CD4-positive, alpha-beta T cell (primary cell): ENCODE results near the gene MAD2L1. TPM values are rescaled to one million over a fixed set of nuclear protein-coding genes. Genes with fewer than 3 reads are reported as not detected.

Source experiments
- ATAC-seq: fragments of 200-7000 bp; cut with Tn5 transposase; one replicate; pipeline ENCODE4 v1.10.0; 2022; ENCODE audit warnings: mild to moderate bottlenecking; ENCODE audit not compliant: poor library complexity
- CTCF ChIA-PET: fragments of 350-600 bp; sonication (Branson Sonifier 250); formaldehyde crosslinking; loops from one replicate; lab custom pipeline; 2021; ENCODE audit warnings: antibody characterized with exemption, inconsistent platforms; lab: Charles Lee
- POLR2A ChIA-PET: fragments of 350-600 bp; sonication (Branson Sonifier 250); formaldehyde crosslinking; loops from one replicate; lab custom pipeline; 2021; ENCODE audit warnings: antibody characterized with exemption, inconsistent platforms; lab: Charles Lee
- DNase-seq, 14 experiments: peaks; one replicate each; pipeline ENCODE4 v3.0.0-alpha.2; 2013 to 2020; ENCODE audit warnings: mixed read lengths in 2 of 14
- H3K27ac ChIP-seq, 2 donors: one replicate each; pipeline versions ENCODE4 v1.5.1 to v1.7.0; 2013; ENCODE audit warnings: low read length in 2 of 2, low read depth in 1 of 2, mild to moderate bottlenecking in 1 of 2
- H3K27me3 ChIP-seq, 2 experiments: 1 replicate in 1 of 2; 2 replicates in 1 of 2; pipeline versions ENCODE4 v1.6.1 to v1.7.0; 2013; ENCODE audit warnings: low read length in 2 of 2, control low read depth in 1 of 2, mild to moderate bottlenecking in 1 of 2, moderate library complexity in 1 of 2; ENCODE audit not compliant: insufficient read depth in 2 of 2, control insufficient read depth in 1 of 2
- H3K36me3 ChIP-seq: one replicate; pipeline ENCODE4 v1.6.1; 2013; ENCODE audit warnings: low read length, control low read depth; ENCODE audit not compliant: insufficient read depth
- H3K4me1 ChIP-seq: one replicate; pipeline ENCODE4 v1.6.1; 2013; ENCODE audit warnings: low read length, control low read depth; ENCODE audit not compliant: insufficient read depth
- H3K4me3 ChIP-seq: one replicate; pipeline ENCODE4 v1.5.1; 2013; ENCODE audit warnings: mild to moderate bottlenecking, low read length, moderate library complexity
- H3K9me3 ChIP-seq, 2 experiments: 1 replicate in 1 of 2; 2 replicates in 1 of 2; pipeline versions ENCODE4 v1.6.1 to v1.7.0; 2013; ENCODE audit warnings: low read length in 2 of 2, mild to moderate bottlenecking in 2 of 2, control low read depth in 1 of 2, moderate library complexity in 1 of 2; ENCODE audit not compliant: control insufficient read depth in 1 of 2, insufficient read depth in 1 of 2
- H3K27ac Mint-ChIP-seq: one replicate; pipeline ENCODE4 v1.8.0; 2020; ENCODE audit warnings: mixed read lengths
- H3K27me3 Mint-ChIP-seq: one replicate; pipeline ENCODE4 v1.8.0; 2021; ENCODE audit warnings: mixed read lengths
- H3K36me3 Mint-ChIP-seq: one replicate; pipeline ENCODE4 v1.8.0; 2021; ENCODE audit warnings: low read depth, mixed read lengths
- H3K4me1 Mint-ChIP-seq: one replicate; pipeline ENCODE4 v1.8.0; 2021; ENCODE audit warnings: low read depth, mixed read lengths
- H3K4me3 Mint-ChIP-seq: one replicate; pipeline ENCODE4 v1.8.0; 2020; ENCODE audit warnings: mild to moderate bottlenecking, mixed read lengths
- H3K9me3 Mint-ChIP-seq: one replicate; pipeline ENCODE4 v1.8.0; 2020; ENCODE audit warnings: mixed read lengths
- intact Hi-C, 2 experiments: fragments of 100-400 bp; cut with DNase I in 1 of 2; cut with micrococcal nuclease in 1 of 2; formaldehyde crosslinking; loops; one replicate each; pipeline versions ENCODE4 v1.15.1 to v1.9.0; 2023 to 2025; cut with DNase I, micrococcal nuclease
- total RNA-seq, 174 experiments: library from RNA in 2 of 174; stranded (reverse) in 2 of 174; gene quantifications; one replicate each; pipeline ENCODE4 v1.2.3 and lab custom pipeline; 2021 to 2026
- TF ChIP-seq, protein P1 (sequence below): fragments of 200-600 bp; IDR thresholded peaks from one replicate; pipeline ENCODE4 v1.8.0; 2022; ENCODE audit warnings: antibody characterized with exemption, mild to moderate bottlenecking

The MAD2L1 gene
- total RNA-seq, 2 experiments from 2014 or later: 4.6 to 5.6 TPM

DNA sequence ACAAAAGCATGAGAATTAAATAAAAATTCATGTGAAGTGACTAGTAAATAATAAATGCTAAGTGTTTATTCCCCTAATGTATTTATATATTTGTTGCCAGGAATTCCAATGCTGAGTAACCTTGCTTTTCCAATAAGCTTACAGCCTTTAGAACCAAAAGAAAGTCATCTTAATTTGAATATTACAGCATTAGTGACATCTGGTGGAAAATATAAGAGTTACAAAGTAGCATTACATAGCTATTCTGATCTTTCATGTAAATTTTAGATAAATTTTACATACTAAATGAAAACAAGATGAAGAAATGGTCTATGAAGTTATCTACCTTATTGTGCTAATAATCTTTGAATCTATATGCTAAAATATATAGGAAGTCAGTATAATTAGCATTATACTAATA is 10.4 kb downstream of the MAD2L1 start:
- TF ChIP-seq, protein P1, sequence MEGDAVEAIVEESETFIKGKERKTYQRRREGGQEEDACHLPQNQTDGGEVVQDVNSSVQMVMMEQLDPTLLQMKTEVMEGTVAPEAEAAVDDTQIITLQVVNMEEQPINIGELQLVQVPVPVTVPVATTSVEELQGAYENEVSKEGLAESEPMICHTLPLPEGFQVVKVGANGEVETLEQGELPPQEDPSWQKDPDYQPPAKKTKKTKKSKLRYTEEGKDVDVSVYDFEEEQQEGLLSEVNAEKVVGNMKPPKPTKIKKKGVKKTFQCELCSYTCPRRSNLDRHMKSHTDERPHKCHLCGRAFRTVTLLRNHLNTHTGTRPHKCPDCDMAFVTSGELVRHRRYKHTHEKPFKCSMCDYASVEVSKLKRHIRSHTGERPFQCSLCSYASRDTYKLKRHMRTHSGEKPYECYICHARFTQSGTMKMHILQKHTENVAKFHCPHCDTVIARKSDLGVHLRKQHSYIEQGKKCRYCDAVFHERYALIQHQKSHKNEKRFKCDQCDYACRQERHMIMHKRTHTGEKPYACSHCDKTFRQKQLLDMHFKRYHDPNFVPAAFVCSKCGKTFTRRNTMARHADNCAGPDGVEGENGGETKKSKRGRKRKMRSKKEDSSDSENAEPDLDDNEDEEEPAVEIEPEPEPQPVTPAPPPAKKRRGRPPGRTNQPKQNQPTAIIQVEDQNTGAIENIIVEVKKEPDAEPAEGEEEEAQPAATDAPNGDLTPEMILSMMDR: no peak
- H3K27ac Mint-ChIP-seq: no peak overlapping the region
- CTCF ChIA-PET: interaction anchor here (1.1 kb wide), 1 partner anchor 10 kb away, joined by 4 read pairs; the partner anchor contains the start of gene MAD2L1
- no peak overlapping the region for H3K27ac ChIP-seq
- intact Hi-C loops: loop anchor here in 1 of 2 experiments (10.0 kb wide), 1 partner anchor 431 kb away; the partner anchor contains the start of gene PDE5A
- POLR2A ChIA-PET: no interaction called here
- peaks cover 24% of the 10 kb centered on the region for H3K36me3 Mint-ChIP-seq
- ATAC-seq: no peak
- no peaks in the 10 kb centered on the region for H3K4me1 ChIP-seq
- H3K9me3 Mint-ChIP-seq: no peaks in the 10 kb centered on the region
- no peaks in the 10 kb centered on the region for H3K27me3 Mint-ChIP-seq
- H3K27me3 ChIP-seq: no peaks in the 10 kb centered on the region
- no peaks in the 10 kb centered on the region for H3K9me3 ChIP-seq
- H3K4me3 Mint-ChIP-seq: no peak overlapping the region
- no peaks in the 10 kb centered on the region for H3K4me1 Mint-ChIP-seq
- no peak for DNase-seq
- no peak overlapping the region for H3K4me3 ChIP-seq
- peaks cover 5% of the 10 kb centered on the region for H3K36me3 ChIP-seq

DNA sequence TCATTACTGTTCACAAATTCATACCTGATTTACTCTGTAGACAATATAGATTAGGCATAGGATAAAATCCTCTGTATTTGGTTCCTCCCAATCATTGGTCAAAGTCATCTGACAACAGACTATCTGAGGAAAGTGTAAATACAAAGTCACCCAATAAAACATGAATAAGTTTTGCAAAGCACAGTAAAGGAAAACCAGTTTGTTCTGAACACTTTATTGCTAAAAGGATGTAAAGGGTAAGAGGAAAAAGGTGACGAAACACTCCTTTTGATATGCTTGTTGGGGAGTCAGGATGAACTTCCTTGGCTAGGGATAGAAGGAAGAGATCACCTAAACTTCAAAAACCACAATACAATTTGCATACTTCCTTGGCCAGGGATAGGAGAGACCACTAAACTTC is 10.9 kb downstream of the MAD2L1 start:
- Mint-ChIP-seq H3K4me3 (no peak overlapping the region), H3K36me3 (peaks cover 24% of the 10 kb centered on the region), H3K27me3 (no peaks in the 10 kb centered on the region), H3K27ac (no peak overlapping the region), H3K9me3 (no peaks in the 10 kb centered on the region), H3K4me1 (no peaks in the 10 kb centered on the region)
- H3K36me3 ChIP-seq: peaks cover 5% of the 10 kb centered on the region
- H3K27ac ChIP-seq: no peak overlapping the region
- CTCF ChIA-PET: interaction anchor here (1.1 kb wide), 1 partner anchor 11 kb away, joined by 4 read pairs; the partner anchor contains the start of gene MAD2L1
- H3K4me1 ChIP-seq: no peaks in the 10 kb centered on the region
- H3K9me3 ChIP-seq: no peaks in the 10 kb centered on the region
- DNase-seq (no peak), ATAC-seq (no peak)
- H3K4me3 ChIP-seq: no peak overlapping the region
- H3K27me3 ChIP-seq: no peaks in the 10 kb centered on the region
- POLR2A ChIA-PET: no interaction called here
- intact Hi-C loops: loop anchor here in 1 of 2 experiments (10.0 kb wide), 1 partner anchor 431 kb away; the partner anchor contains the start of gene PDE5A
- TF ChIP-seq, protein P1: no peak

DNA sequence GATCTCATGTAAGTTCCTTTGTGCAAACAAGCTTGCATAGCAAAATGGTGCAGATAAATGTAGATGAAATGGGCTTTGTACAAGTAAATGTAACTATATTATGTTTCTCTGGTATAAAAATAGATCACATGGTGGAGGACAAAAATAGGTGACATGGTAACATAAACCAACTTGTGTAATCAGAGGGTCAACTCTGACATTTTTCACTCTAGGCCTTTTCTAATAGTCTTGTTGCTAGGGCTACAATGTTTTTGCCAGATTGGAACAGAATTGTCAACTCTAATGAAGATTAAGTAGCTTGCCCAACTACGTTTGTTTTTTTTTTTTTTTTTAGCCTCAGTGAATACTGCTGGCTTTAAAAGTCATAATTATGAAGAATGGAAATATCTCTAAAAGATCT is 11.5 kb downstream of the MAD2L1 start:
- Mint-ChIP-seq H3K9me3 (no peaks in the 10 kb centered on the region), H3K27ac (no peak overlapping the region), H3K27me3 (no peaks in the 10 kb centered on the region), H3K4me1 (no peaks in the 10 kb centered on the region), H3K4me3 (no peak overlapping the region), H3K36me3 (peaks cover 21% of the 10 kb centered on the region)
- DNase-seq (no peak), ATAC-seq (no peak)
- H3K36me3 ChIP-seq: peaks cover 2% of the 10 kb centered on the region
- TF ChIP-seq, protein P1: no peak
- intact Hi-C loops: loop anchor here in 1 of 2 experiments (10.0 kb wide), 1 partner anchor 430 kb away; the partner anchor contains the start of gene PDE5A
- no peak overlapping the region for H3K27ac ChIP-seq
- no peaks in the 10 kb centered on the region for H3K27me3 ChIP-seq
- no peaks in the 10 kb centered on the region for H3K4me1 ChIP-seq
- H3K9me3 ChIP-seq: no peaks in the 10 kb centered on the region
- POLR2A ChIA-PET: no interaction called here
- no peak overlapping the region for H3K4me3 ChIP-seq
- CTCF ChIA-PET: no interaction called here
